Activated naive CD4-positive, alpha-beta T cell treated with anti-CD3 and anti-CD28 coated beads, Interleukin-2, amount 50 U/mL, for 72 hours (primary cell): ENCODE results near the gene CDK14. TPM values are rescaled to one million over a fixed set of nuclear protein-coding genes. Genes with fewer than 3 reads are reported as not detected.
"Not testable (repeated sequence)": the region's sequence is repeated elsewhere in the genome, so short reads cannot be mapped to it uniquely, and the experiment has no call there.

Experiments
- ATAC-seq, 2 donors: fragments of 150-1000 bp; cut with Tn5 transposase; 2 replicates each; pipeline ENCODE4 v1.10.0; 2021; ENCODE audit warnings: mild to moderate bottlenecking in 2 of 2, moderate library complexity in 2 of 2
- DNase-seq, 2 donors: peaks; one replicate each; pipeline ENCODE4 v3.0.0; 2021 to 2022; ENCODE audit warnings: low spot score in 2 of 2
- H3K27ac Mint-ChIP-seq, 2 donors: one replicate each; pipeline ENCODE4 v1.8.0; 2022; ENCODE audit warnings: mild to moderate bottlenecking in 2 of 2, mixed read lengths in 2 of 2
- H3K36me3 Mint-ChIP-seq, 2 donors: one replicate each; pipeline ENCODE4 v1.8.0; 2022; ENCODE audit warnings: mixed read lengths in 2 of 2
- H3K9me3 Mint-ChIP-seq, 2 donors: one replicate each; pipeline ENCODE4 v1.8.0; 2022; ENCODE audit warnings: mixed read lengths in 2 of 2
- total RNA-seq, 2 donors: library from RNA; stranded (reverse); gene quantifications; one replicate each; pipeline ENCODE4 v1.2.3, GENCODE V29; 2022

Gene CDK14
- total RNA-seq, 2 donors from 2014 or later: 0.05 to 0.80 TPM

DNA sequence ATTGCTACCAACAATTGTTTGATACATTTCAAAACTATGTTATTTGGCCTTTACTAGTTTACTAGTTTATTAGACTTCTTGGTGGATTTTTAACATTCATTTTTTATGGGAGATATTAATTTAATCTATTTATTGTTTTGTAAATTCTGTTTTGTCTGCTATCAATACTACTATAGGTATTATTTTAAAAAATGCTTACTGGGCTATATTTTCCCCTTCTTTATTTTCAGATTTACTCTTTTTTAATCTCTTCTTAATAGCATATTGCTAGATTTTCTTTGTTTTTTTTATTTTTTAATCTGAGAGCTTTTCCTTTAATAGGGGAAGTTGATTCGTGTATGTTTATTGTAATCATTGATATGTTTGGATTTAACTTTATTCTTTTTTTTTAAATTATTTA is 147.5 kb downstream of the CDK14 start:
- no peak for ATAC-seq
- DNase-seq: no peak
- Mint-ChIP-seq H3K36me3 (peaks cover 0 to 4% of the 10 kb centered on the region in 2 donors), H3K27ac (no peak overlapping the region), H3K9me3 (no peaks in the 10 kb centered on the region)

GRCh38 chr7:90747516-90747915 is 151.4 kb downstream of the CDK14 start:
- H3K27ac Mint-ChIP-seq: no peak overlapping the region

GRCh38 chr7:90749262-90749661 is 153.1 kb downstream of the CDK14 start:
- Mint-ChIP-seq H3K27ac (no peak overlapping the region), H3K9me3 (no peaks in the 10 kb centered on the region), H3K36me3 (peaks cover 0 to 4% of the 10 kb centered on the region in 2 donors)
- DNase-seq (no peak), ATAC-seq (no peak)

More at GRCh38 chr7:90747516-90747915, 151.4 kb downstream of the CDK14 start:
- Mint-ChIP-seq H3K36me3 (peaks cover 0 to 4% of the 10 kb centered on the region in 2 donors), H3K9me3 (no peaks in the 10 kb centered on the region)
- no peak for ATAC-seq
- no peak for DNase-seq

- ATAC-seq (no peak), DNase-seq (no peak)
- H3K27ac Mint-ChIP-seq: no peak overlapping the region
- peaks cover 0 to 4% of the 10 kb centered on the region in 2 donors for H3K36me3 Mint-ChIP-seq
- H3K9me3 Mint-ChIP-seq: no peaks in the 10 kb centered on the region
Measured at GRCh38 chr7:90749774-90750173, 153.7 kb downstream of the CDK14 start.

GRCh38 chr7:90751595-90751994 is 155.5 kb downstream of the CDK14 start:
- H3K9me3 Mint-ChIP-seq: no peaks in the 10 kb centered on the region
- DNase-seq (no peak), ATAC-seq (no peak)
- peaks cover 0 to 4% of the 10 kb centered on the region in 2 donors for H3K36me3 Mint-ChIP-seq
- no peak overlapping the region for H3K27ac Mint-ChIP-seq

GRCh38 chr7:90752051-90752450 is 155.9 kb downstream of the CDK14 start:
- DNase-seq: no peak
- no peaks in the 10 kb centered on the region for H3K9me3 Mint-ChIP-seq
- no peak for ATAC-seq
- H3K36me3 Mint-ChIP-seq: peaks cover 0 to 4% of the 10 kb centered on the region in 2 donors
- H3K27ac Mint-ChIP-seq: no peak overlapping the region

DNA sequence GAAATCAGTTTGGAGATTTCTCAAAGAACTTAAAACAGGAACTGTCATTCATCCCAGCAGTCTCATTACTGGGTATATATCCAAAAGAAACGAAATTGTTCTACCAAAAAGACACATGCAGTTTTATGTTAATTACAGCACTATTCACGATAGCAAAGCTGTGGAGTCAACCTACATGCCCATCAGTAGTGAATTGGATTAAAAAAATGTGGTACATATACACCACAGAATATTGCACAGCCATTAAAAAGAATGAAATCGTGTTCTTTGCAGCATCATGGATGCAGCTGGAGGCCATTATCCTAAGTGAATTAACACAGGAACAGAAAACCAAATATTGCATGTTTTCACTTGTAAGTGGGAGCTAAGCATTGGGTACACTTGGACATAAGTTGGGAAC is 158.9 kb downstream of the CDK14 start:
- no peak overlapping the region for H3K27ac Mint-ChIP-seq
- no peak for ATAC-seq
- H3K9me3 Mint-ChIP-seq: no peaks in the 10 kb centered on the region
- no peaks in the 10 kb centered on the region for H3K36me3 Mint-ChIP-seq
- DNase-seq: no peak

DNA sequence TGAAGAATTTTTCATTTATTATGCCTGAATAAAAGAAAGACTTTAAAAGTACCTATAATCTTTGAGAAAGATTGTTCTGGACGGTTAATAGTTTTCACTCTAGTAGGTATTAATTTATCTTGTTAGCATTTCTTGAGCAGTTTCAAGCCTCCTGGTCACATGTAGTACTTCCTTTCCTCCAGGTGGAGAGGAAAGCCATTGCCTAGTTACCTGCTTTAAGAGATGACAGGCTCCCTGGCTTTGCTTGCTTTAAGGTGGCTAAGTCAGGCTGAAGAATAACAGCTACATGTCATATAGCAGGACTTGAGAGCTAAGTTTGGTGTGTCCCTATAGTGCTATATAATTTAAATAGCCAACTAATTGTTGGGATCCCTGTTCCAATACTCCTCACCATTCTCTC is 160.2 kb downstream of the CDK14 start:
- ATAC-seq: no peak
- Mint-ChIP-seq H3K9me3 (no peaks in the 10 kb centered on the region), H3K36me3 (no peaks in the 10 kb centered on the region), H3K27ac (no peak overlapping the region)
- no peak for DNase-seq

- H3K36me3 Mint-ChIP-seq, ATAC-seq, H3K27ac Mint-ChIP-seq, DNase-seq, H3K9me3 Mint-ChIP-seq: not testable (repeated sequence)
Measured at GRCh38 chr7:90757565-90757950, 161.4 kb downstream of the CDK14 start.

DNA sequence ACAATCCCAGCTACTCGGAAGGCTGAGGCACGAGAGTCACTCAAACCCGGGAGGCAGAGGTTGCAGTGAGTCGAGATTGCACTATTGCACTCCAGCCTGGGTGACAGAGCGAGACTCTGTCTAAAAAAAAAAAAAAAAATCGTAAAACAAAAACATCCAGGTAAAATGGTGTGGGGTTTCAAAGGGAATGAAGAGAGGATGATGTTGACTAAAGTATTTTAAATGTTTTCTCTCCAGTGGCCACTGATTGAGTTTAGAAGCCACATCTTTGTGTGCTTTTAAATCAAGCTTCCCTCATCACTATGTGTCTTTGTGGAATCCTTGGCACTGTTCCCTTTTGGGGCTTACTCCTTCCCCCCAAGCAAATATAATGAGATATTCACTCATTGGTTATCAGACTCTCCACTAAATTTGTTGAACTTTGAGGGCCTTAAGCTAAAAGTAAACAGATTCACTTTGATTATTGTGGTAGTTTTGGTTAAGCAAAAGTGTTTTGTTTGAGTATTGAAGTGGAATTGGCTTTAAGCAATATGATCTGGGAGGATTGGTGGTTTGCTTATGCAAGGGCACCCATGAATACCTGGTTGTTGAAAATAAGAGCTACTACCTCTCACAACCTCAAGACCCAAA is 162.9 kb downstream of the CDK14 start:
- H3K27ac Mint-ChIP-seq: no peak overlapping the region
- H3K9me3 Mint-ChIP-seq: no peaks in the 10 kb centered on the region
- ATAC-seq (no peak), DNase-seq (no peak)
- H3K36me3 Mint-ChIP-seq: no peaks in the 10 kb centered on the region

- no peak for DNase-seq
- Mint-ChIP-seq H3K27ac (no peak overlapping the region), H3K9me3 (no peaks in the 10 kb centered on the region), H3K36me3 (no peaks in the 10 kb centered on the region)
- no peak for ATAC-seq
Measured at GRCh38 chr7:90759710-90760109, 163.6 kb downstream of the CDK14 start.

GRCh38 chr7:90760892-90761291 is 164.8 kb downstream of the CDK14 start:
- no peak for DNase-seq

GRCh38 chr7:90761584-90761983 is 165.5 kb downstream of the CDK14 start:
- no peak overlapping the region for H3K27ac Mint-ChIP-seq
- H3K9me3 Mint-ChIP-seq: no peaks in the 10 kb centered on the region
- ATAC-seq (no peak), DNase-seq (no peak)
- no peaks in the 10 kb centered on the region for H3K36me3 Mint-ChIP-seq

More at GRCh38 chr7:90760892-90761291, 164.8 kb downstream of the CDK14 start:
- no peaks in the 10 kb centered on the region for H3K36me3 Mint-ChIP-seq
- H3K9me3 Mint-ChIP-seq: no peaks in the 10 kb centered on the region
- no peak overlapping the region for H3K27ac Mint-ChIP-seq
- ATAC-seq: no peak

- ATAC-seq (no peak), DNase-seq (no peak)
- no peak overlapping the region for H3K27ac Mint-ChIP-seq
- H3K9me3 Mint-ChIP-seq: no peaks in the 10 kb centered on the region
- H3K36me3 Mint-ChIP-seq: no peaks in the 10 kb centered on the region
Measured at GRCh38 chr7:90763108-90763507, 167.0 kb downstream of the CDK14 start.

GRCh38 chr7:90764848-90765570 is 168.9 kb downstream of the CDK14 start:
- ATAC-seq (no peak), DNase-seq (no peak)
- H3K27ac Mint-ChIP-seq: no peak overlapping the region
- H3K9me3 Mint-ChIP-seq: no peaks in the 10 kb centered on the region
- H3K36me3 Mint-ChIP-seq: no peaks in the 10 kb centered on the region

DNA sequence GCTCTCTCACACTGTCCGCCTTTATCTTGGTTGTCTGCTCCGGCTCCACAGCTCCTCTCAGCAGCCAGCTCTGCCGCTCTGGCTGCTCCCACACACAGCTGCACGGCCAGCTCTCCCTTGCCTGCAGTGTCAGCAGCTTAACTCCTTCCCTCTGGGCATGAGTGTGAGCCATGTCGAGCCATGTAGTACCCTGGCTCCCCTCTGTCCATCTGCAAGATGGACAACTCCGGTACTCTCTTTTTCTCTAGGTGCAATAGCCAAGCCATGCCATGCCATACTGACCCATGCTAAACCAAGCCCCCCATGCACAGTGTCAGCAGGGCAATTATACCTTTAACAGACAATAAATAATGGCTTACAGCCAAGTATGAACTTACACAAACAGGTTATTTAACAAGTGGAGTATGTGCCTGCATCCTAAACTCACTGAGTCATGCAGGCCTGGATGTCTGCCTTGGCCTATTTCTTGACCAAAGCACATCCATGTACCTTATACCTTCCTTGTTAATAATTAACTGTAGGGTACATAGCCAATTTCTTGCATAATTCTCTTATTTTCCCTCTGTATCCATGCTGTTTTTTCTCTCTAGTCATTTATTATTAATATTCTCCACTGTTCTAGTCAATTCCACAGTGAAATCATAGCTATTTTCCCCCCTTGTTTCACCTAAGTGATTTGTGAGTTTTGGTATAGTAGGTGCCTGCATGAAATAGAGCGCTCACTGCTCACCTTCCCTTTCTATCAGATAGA is 170.9 kb downstream of the CDK14 start:
- ATAC-seq (no peak), DNase-seq (no peak)
- H3K27ac Mint-ChIP-seq: no peak overlapping the region
- no peaks in the 10 kb centered on the region for H3K36me3 Mint-ChIP-seq
- H3K9me3 Mint-ChIP-seq: peaks cover 10 to 11% of the 10 kb centered on the region in 2 donors

- Mint-ChIP-seq H3K36me3 (no peaks in the 10 kb centered on the region), H3K9me3 (peaks cover 14 to 15% of the 10 kb centered on the region in 2 donors), H3K27ac (no peak overlapping the region)
- ATAC-seq: no peak
- DNase-seq: no peak
Measured at GRCh38 chr7:90768301-90768700, 172.2 kb downstream of the CDK14 start.
